ENCODE results near the gene BICRAL. TPM values are rescaled to one million over a fixed set of nuclear protein-coding genes. Genes with fewer than 3 reads are reported as not detected.
A peak's percentile ranks its signal among the peaks of the same experiment; 100 is the strongest.

The BICRAL gene
- polyA plus RNA-seq, 1 of the 3 experiments (the other 2 are of a cell fraction), result 5.1 TPM

DNA sequence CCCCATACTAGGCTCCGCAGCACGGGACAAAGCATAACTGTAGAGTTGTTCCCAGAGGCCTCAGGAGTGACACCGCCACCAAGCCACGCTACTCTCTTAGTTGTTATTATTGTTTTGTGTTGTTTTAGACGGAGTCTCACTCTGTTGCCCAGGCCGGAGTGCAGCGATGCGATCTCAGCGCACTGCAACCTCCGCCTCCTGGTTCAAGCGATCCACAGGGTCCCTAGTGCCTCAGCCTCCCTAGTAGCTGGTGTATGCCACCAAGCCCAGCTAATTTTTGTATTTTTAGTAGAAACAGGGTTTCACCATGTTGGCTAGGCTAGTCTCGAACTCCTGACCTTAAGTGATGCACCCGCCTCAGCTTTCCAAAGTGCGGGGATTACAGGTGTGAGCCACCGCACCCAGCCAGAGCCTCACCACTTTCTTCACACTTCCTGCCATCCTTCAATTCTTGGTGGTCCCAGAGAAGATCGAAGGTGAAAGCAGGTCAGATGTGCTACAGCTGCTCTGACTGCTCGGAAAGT lies 109.4 kb downstream of the BICRAL start:
- POLR2A ChIA-PET, result interaction anchor here (0.8 to 2.3 kb wide), 8 partner anchors 9 to 168 kb away, joined by 3 to 18 read pairs (median 4); partner anchors contain the start of genes KLC4, KLHDC3, MRPL2 and PEX6
- Histone ChIP-seq H2AFZ (ENCODE audit: low read depth) (peak overlapping the region; percentile 95), H3K4me1 (ENCODE audit: control insufficient read depth in 1 of 2, insufficient read depth in 2 of 2, low read depth in 1 of 2, low read length in 1 of 2) (peaks cover 5 to 10% of the 10 kb centered on the region in 2 experiments; a peak in 3 of 4 replicates), H3K27ac (ENCODE audit: low read depth in 2 of 2, low read length in 1 of 2) (peak overlapping the region; percentile 97 to 99), H3K36me3 (replicated peaks in 1 of 2; ENCODE audit: control insufficient read depth in 1 of 2, insufficient read depth in 2 of 2, low read length in 1 of 2) (peaks cover 0 to 19% of the 10 kb centered on the region in 2 experiments), H3K9me3 (no peaks in the 10 kb centered on the region), H3K4me2 (peak overlapping the region; percentile 93), H4K20me1 (ENCODE audit: insufficient read depth) (no peaks in the 10 kb centered on the region), H3F3A (replicated peaks; ENCODE audit: insufficient read depth) (peaks cover 22% of the 10 kb centered on the region), H3K9me2 (no peaks in the 10 kb centered on the region), H3K79me2 (ENCODE audit: insufficient read depth) (peaks cover 20% of the 10 kb centered on the region; the same call in 1 of the 2 replicates), H3K4me3 (ENCODE audit: low read depth in 2 of 2, low read length in 1 of 2) (peak overlapping the region; percentile 82 to 84), H3K27me3 (ENCODE audit: insufficient read depth) (no peaks in the 10 kb centered on the region), H3K9ac (peak overlapping the region; percentile 99)
- no peak for DNase-seq
- TF ChIP-seq, protein P1, sequence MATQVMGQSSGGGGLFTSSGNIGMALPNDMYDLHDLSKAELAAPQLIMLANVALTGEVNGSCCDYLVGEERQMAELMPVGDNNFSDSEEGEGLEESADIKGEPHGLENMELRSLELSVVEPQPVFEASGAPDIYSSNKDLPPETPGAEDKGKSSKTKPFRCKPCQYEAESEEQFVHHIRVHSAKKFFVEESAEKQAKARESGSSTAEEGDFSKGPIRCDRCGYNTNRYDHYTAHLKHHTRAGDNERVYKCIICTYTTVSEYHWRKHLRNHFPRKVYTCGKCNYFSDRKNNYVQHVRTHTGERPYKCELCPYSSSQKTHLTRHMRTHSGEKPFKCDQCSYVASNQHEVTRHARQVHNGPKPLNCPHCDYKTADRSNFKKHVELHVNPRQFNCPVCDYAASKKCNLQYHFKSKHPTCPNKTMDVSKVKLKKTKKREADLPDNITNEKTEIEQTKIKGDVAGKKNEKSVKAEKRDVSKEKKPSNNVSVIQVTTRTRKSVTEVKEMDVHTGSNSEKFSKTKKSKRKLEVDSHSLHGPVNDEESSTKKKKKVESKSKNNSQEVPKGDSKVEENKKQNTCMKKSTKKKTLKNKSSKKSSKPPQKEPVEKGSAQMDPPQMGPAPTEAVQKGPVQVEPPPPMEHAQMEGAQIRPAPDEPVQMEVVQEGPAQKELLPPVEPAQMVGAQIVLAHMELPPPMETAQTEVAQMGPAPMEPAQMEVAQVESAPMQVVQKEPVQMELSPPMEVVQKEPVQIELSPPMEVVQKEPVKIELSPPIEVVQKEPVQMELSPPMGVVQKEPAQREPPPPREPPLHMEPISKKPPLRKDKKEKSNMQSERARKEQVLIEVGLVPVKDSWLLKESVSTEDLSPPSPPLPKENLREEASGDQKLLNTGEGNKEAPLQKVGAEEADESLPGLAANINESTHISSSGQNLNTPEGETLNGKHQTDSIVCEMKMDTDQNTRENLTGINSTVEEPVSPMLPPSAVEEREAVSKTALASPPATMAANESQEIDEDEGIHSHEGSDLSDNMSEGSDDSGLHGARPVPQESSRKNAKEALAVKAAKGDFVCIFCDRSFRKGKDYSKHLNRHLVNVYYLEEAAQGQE (IDR thresholded peaks at IDR 0.05; ENCODE audit: low read depth, low read length), result no peak
- TF ChIP-seq, protein P2, sequence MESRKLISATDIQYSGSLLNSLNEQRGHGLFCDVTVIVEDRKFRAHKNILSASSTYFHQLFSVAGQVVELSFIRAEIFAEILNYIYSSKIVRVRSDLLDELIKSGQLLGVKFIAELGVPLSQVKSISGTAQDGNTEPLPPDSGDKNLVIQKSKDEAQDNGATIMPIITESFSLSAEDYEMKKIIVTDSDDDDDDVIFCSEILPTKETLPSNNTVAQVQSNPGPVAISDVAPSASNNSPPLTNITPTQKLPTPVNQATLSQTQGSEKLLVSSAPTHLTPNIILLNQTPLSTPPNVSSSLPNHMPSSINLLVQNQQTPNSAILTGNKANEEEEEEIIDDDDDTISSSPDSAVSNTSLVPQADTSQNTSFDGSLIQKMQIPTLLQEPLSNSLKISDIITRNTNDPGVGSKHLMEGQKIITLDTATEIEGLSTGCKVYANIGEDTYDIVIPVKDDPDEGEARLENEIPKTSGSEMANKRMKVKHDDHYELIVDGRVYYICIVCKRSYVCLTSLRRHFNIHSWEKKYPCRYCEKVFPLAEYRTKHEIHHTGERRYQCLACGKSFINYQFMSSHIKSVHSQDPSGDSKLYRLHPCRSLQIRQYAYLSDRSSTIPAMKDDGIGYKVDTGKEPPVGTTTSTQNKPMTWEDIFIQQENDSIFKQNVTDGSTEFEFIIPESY (IDR thresholded peaks at IDR 0.05; ENCODE audit: borderline replicate concordance, low read depth), result no peak
- TF ChIP-seq, protein P3, sequence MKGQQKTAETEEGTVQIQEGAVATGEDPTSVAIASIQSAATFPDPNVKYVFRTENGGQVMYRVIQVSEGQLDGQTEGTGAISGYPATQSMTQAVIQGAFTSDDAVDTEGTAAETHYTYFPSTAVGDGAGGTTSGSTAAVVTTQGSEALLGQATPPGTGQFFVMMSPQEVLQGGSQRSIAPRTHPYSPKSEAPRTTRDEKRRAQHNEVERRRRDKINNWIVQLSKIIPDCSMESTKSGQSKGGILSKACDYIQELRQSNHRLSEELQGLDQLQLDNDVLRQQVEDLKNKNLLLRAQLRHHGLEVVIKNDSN (IDR thresholded peaks at IDR 0.05; ENCODE audit: borderline replicate concordance, low read depth), result no peak
- no peak for TF ChIP-seq FOSL2 (IDR thresholded peaks at IDR 0.05; ENCODE audit: borderline replicate concordance, low read depth)
- no peak for TF ChIP-seq TAF1 (IDR thresholded peaks at IDR 0.05; ENCODE audit: borderline replicate concordance, low read depth, low read length)
- TF ChIP-seq GABPA (IDR thresholded peaks at IDR 0.05; ENCODE audit: low read depth), result no peak
- no peak for TF ChIP-seq YY1 (IDR thresholded peaks at IDR 0.05; ENCODE audit: low read depth)
- no peak for TF ChIP-seq GATA2 (CRISPR knock-in tag; IDR thresholded peaks at IDR 0.05)
- no peak for TF ChIP-seq TCF12 (IDR thresholded peaks at IDR 0.05)
- TF ChIP-seq CHD2 (IDR thresholded peaks at IDR 0.05; ENCODE audit: low read length, partially characterized antibody), result no peak
- no peak for TF ChIP-seq POLR2AphosphoS5 (IDR thresholded peaks at IDR 0.05; ENCODE audit: low read depth, low read length)
- no peak for TF ChIP-seq MXI1 (IDR thresholded peaks at IDR 0.05; ENCODE audit: low read depth, low read length)
- TF ChIP-seq, protein P4, sequence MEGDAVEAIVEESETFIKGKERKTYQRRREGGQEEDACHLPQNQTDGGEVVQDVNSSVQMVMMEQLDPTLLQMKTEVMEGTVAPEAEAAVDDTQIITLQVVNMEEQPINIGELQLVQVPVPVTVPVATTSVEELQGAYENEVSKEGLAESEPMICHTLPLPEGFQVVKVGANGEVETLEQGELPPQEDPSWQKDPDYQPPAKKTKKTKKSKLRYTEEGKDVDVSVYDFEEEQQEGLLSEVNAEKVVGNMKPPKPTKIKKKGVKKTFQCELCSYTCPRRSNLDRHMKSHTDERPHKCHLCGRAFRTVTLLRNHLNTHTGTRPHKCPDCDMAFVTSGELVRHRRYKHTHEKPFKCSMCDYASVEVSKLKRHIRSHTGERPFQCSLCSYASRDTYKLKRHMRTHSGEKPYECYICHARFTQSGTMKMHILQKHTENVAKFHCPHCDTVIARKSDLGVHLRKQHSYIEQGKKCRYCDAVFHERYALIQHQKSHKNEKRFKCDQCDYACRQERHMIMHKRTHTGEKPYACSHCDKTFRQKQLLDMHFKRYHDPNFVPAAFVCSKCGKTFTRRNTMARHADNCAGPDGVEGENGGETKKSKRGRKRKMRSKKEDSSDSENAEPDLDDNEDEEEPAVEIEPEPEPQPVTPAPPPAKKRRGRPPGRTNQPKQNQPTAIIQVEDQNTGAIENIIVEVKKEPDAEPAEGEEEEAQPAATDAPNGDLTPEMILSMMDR (IDR thresholded peaks at IDR 0.05), result no peak
- no peak for TF ChIP-seq FOXJ3 (CRISPR knock-in tag; IDR thresholded peaks at IDR 0.05)
- TF ChIP-seq, protein P5, sequence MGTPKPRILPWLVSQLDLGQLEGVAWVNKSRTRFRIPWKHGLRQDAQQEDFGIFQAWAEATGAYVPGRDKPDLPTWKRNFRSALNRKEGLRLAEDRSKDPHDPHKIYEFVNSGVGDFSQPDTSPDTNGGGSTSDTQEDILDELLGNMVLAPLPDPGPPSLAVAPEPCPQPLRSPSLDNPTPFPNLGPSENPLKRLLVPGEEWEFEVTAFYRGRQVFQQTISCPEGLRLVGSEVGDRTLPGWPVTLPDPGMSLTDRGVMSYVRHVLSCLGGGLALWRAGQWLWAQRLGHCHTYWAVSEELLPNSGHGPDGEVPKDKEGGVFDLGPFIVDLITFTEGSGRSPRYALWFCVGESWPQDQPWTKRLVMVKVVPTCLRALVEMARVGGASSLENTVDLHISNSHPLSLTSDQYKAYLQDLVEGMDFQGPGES (IDR thresholded peaks at IDR 0.05; ENCODE audit: low read depth, low read length), result no peak
- TF ChIP-seq RCOR1 (IDR thresholded peaks at IDR 0.05; ENCODE audit: low read length), result no peak
- no peak for TF ChIP-seq MEF2A (IDR thresholded peaks at IDR 0.05; ENCODE audit: borderline replicate concordance, low read depth)
- TF ChIP-seq RXRA (IDR thresholded peaks at IDR 0.05; ENCODE audit: borderline replicate concordance, low read depth), result no peak
- TF ChIP-seq NFIC (IDR thresholded peaks at IDR 0.05; ENCODE audit: borderline replicate concordance), result no peak; the same call in 1 of the 2 replicates
- TF ChIP-seq, protein P6, sequence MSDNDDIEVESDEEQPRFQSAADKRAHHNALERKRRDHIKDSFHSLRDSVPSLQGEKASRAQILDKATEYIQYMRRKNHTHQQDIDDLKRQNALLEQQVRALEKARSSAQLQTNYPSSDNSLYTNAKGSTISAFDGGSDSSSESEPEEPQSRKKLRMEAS (IDR thresholded peaks at IDR 0.05; ENCODE audit: low read depth), result no peak
- WGBS (ENCODE audit: low lambda C conversion rate), result 55% methylated on average over 17 of the region's 17 CpGs
- CTCF ChIA-PET, result interaction anchor here (0.7 to 1.9 kb wide), 4 partner anchors 10 to 230 kb away, joined by 3 to 11 read pairs (median 4); partner anchors contain the start of gene KLHDC3
